Immature natural killer cell (primary cell): Measurements from ENCODE around the gene MYOCOS. TPM values are rescaled to one million over a fixed set of nuclear protein-coding genes. Genes with fewer than 3 reads are reported as not detected.

Experiments
- polyA plus RNA-seq, 3 donors: library from polyadenylated mRNA; unstranded; fragments of 300-500 nt; fragmentation: Illumina TruSeq; gene quantifications; one replicate each; pipeline ENCODE4 v1.2.3, GENCODE V29; 2021

The MYOCOS gene
- polyA plus RNA-seq, 3 donors from 2014 or later = not detected

Other genes with a start within 250 kb of the MYOCOS start
- gene PRRC2C, start 136.7 kb upstream of the MYOCOS start, polyA plus RNA-seq = 100 to 1,000 TPM in 1 of 3 donors, 10 to 100 TPM in 1, 1 to 10 TPM in 1; 7.9 to 109 (median 21.6) TPM
- not detected for gene MYOC, start 30.4 kb downstream of the MYOCOS start, polyA plus RNA-seq
- 10 to 100 TPM; 21.7 to 31.1 (median 24.0) TPM for gene VAMP4, start 119.8 kb downstream of the MYOCOS start, polyA plus RNA-seq
- gene METTL13, start 159.4 kb downstream of the MYOCOS start, polyA plus RNA-seq = 10 to 100 TPM; 15.1 to 42.9 (median 19.9) TPM
- 1 to 10 TPM in 1 of 3 donors, under 1 TPM in 2; 0.52 to 1.2 (median 0.99) TPM for gene DNM3, start 219.3 kb downstream of the MYOCOS start, polyA plus RNA-seq